DND-41 (cell line): ENCODE measurements around the gene ISX.
"Not testable (repeated sequence)": the region's sequence is repeated elsewhere in the genome, so short reads cannot be mapped to it uniquely, and the experiment has no call there.

Experiments used
- CTCF ChIP-seq: IDR thresholded peaks from 2 replicates; pipeline ENCODE4 v1.5.1; 2012; ENCODE audit warnings: borderline replicate concordance, low read length, moderate library complexity, mild to moderate bottlenecking; ENCODE audit not compliant: poor library complexity, severe bottlenecking; ENCODE audit errors: extremely low read depth
- EZH2 ChIP-seq: IDR thresholded peaks from 3 replicates; pipeline ENCODE4 v1.6.1; 2012; ENCODE audit warnings: borderline replicate concordance, low read depth, mild to moderate bottlenecking, moderate library complexity, low read length, inconsistent platforms; ENCODE audit not compliant: severe bottlenecking

GRCh38 chr22:35050038-35050437 is 15.9 kb upstream of the ISX start:
- TF ChIP-seq EZH2, CTCF: not testable (repeated sequence)
